Stimulated activated CD4-positive, alpha-beta T cell treated with anti-CD3 and anti-CD28 coated beads, Interleukin-4, amount 100 ng/mL, for 24 hours (primary cell): ENCODE measurements around the gene RNF208.

Experiments
- DNase-seq: peaks from one replicate; pipeline ENCODE4 v3.0.0-alpha.2; 2020

Gene RNF208

DNA sequence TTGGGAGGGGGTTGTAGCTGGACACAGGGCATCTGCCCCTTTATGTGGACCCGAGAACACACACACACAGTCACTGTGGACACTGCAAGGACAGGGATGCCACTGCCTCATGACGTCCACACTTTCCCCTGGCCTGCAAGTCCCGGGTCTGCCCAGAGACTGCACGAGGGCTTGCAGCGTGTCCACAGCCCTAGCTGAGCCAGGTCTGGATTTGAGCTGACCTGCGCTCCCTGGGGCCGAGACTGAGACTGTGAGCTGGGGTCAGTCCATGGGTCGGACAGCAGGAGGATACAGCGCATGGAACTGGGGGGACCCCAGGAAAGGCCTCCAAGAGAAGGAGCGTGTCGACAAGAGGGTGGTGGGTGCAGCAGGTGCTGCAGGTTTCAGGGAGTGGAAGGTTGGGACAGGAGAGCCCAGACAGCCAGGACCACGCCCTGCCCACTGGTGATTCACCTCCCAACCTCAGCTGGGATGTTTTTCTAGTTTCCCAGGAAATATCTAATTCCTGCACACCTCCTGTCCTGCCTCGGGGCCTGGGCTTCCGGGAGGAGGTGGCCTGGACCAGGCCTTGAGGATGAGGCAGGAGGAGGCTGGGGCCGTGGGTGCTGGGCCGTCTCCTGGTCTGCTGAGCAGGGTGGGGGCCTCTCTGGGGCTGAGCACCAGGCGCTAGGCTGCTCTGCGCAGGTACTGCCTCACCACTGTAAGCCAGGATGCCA, 4.5 kb upstream of the RNF208 start:
- DNase-seq, result no peak

DNA sequence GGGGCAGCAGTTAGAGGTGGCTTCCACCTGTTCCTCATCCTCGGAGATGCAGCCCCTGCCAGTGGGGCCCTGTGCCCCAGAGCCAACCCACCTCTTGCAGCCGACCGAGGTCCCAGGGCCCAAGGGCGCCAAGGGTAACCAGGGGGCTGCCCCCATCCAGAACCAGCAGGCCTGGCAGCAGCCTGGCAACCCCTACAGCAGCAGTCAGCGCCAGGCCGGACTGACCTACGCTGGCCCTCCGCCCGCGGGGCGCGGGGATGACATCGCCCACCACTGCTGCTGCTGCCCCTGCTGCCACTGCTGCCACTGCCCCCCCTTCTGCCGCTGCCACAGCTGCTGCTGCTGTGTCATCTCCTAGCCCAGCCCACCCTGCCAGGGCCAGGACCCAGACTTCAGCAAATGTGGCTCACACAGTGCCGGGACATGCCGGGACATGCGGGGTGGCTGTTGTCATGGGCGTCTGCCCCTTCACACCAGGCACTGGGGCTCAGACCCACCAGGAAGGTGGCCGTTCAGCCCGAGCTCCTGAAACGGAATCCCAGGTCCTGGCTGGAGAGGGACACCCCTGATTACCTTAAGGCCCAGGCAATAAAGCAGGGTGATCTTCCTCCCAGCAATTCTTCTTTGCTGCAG, 3.8 kb upstream of the RNF208 start:
- no peak for DNase-seq

DNA sequence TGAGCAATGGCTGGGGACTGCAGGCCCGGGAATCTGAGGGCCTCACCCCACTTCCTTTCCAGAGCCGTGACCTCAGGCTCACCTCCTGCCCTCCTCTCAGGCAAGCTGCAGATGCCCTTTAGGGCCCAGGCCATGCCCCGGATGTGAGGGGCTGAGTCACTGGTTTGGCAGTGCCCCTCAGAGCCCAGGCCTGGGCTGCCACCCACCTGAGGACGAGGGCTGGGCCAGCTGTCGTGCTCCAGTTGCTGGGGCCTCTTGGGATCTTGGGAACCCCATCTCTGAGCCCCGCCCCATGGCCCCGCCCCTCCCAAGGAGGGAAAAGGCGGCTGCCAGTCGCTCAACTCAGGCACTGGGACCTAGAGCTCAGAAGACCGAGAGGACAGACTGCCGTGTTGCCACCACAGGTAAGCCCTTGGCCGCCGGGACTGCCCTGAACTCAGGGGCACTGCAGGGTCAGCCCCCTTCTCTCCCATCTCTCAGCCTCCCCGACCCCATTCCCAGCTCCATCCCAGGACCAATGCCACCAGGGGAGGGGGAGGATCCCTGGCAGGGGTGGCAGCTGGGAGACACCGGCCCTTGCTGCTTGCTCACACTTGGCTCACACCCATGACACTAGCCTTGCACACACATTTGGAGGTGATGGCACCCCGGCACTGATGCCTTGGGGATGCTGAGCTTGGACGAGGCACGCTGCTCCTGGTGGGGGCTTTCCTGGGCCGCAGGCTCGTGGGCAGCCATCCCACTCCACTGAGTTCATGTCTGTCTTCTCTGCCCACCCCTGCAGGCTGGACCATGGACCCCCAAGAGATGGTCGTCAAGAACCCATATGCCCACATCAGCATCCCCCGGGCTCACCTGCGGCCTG, 3.0 kb upstream of the RNF208 start, which contains the start of gene CYSRT1:
TSS of gene CYSRT1 (plus strand) at position 345 of the 865 bp plus-strand sequence. CDS start at position 793, 448 bp downstream.
- no peak for DNase-seq

DNA sequence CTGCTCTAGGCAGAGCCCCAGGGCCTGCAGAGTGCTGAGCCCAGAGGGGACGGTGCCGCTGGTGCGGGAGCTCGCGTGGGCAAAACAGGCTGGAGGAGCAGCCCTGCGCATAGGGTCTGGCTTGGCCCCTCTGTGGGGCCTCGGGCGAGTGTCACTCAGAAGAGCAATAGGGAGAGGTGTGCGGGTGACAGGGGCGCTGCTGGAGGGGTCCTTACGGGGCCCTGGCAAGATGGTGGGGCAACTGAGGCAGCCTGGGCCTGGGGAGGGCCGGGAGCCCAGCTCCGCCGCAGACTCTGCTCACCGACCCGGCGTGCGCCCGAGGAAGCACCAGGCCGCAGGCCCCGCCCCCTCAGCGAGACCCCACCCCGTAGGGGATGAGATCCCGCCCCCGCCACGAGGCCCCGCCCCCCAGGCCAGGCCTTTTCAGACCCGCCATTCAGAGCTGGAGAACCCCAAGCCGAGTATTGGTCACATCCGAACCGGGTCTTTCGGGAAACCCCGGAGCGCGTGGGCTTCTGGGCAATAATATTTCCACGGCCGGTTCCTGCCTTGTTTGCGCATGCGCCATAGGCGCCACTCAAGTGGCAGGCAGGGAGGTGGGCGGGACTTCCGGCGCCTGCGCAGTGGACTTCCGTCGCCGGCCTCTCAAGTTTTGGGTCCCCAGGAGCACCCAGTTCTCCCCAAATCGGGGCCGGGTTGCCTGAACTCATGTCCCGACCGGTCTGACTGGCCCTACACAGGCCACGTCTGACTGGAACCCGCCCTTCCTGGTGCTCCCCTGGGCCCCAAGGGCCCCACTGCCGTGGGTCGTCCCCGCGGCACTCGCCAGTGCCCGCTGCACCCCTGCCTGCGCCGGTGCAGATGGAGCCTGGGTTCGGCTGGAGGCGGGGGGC, 1.3 kb upstream of the RNF208 start:
- peak; percentile 99 for DNase-seq

DNA sequence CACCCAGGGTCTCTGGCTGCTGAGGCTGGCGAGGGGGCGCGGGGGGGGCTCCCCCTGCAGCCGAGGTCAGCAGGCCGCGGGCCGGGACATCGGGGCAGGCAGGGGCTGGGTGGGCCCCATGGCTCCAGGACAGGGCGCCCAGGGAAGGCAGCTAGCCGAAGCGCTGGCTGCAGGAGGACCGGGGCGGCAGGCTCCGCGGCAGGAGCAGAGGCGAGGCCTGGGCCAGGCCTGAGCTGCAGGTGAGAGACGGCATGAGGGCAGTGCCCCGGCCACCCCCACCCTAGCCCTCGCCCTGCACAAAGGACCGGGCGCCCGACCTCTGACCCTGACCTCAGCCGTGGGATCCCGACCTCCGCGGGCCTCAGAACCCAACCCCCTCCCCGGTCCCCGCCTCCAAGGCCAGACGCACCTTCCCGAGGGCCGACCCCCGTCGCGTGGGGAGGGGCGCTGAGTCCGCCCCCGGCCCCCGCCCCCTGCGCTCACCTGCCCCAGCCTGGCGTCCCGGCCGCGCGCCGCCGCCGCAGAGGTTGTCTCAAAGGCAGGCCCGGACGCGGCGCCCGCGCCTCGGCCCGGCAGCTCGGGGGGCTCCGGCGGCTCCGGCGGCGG, 431 bp downstream of the RNF208 start:
- DNase-seq, result no peak

DNA sequence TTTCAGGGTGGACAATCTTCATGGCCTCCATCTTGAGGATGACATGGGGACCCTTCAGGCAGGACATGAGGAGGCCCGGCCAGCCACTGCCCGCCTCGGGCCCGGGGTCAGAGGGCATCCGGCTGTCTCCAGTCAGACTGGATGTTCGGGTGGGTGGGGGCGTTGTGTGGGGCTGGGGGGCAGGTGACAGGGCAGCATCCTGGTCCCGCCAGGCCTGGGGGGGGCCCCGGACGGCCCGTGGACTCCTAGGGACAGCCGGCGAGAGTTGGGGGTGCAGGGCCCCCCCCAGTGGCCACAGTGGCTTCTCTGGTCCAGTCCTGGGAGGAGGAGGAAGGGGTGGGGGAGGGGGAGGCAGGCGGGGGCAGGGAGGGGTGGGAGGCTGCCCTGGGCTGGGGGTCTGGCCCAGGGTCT, 940 bp downstream of the RNF208 start:
- no peak for DNase-seq

DNA sequence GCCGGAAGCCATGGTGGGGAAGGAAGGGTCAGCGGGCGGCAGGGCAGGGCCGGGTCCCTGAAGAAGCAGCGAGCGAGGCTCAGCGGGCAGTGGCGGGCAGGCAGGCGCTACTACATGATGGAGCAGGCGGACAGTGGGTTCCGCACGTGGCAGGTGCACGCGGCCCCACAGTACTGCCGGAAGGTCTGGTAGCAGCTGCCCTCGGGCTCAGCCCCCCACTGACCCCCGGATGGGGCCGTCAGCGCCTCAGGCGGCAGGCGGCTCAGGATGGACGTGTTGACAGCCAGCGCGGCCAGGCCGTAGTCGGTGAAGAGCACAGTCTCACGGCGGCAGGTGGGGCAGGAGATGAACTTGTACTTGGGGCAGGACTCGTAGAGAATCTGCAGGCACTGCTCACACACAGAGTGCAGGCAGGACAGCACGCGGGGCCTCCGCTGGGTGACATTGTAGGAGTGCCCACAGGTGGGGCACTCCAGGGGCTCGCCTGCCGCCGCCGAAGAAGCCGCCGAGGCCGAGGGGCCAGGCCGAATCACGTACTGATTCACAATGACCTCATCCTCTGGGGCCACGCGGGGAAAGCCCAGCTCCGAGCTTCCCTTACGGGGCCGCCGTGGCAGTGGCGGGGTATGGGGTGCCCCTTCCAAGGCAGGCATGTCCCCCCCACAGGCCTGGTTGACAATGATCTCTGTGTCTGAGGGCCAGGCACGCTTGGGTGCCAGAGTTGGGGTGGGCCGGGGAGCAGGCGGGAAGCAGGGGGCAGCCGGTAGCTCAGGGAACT, 1.5 kb downstream of the RNF208 start:
- DNase-seq, result no peak

DNA sequence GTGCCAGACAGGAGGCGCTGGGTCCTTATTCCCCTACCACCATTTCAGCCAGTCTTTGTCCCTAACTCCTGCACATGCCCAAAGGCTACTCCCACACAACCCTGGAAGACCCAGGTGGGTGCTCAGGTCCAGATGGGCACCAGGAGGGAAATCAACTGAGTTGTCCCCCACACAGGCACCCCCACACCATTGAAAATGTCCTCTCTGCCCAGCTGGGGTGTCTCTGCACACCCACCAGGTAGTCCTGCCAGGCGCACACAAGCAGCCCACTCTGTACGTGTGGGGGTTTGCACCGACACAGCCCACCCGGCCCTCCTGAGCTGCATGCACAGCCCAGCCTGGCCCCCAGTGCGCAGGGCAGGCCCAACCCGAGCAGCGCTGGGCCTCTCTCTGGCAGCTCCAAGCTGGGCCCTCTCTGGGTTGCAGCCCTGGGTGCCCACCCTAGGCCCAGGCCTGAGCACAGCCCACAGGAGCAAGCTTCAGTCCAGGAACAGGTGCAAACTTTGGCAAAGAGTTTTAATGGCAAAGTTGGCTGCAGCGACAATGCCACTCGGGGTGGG, 2.2 kb downstream of the RNF208 start:
- DNase-seq, result no peak

DNA sequence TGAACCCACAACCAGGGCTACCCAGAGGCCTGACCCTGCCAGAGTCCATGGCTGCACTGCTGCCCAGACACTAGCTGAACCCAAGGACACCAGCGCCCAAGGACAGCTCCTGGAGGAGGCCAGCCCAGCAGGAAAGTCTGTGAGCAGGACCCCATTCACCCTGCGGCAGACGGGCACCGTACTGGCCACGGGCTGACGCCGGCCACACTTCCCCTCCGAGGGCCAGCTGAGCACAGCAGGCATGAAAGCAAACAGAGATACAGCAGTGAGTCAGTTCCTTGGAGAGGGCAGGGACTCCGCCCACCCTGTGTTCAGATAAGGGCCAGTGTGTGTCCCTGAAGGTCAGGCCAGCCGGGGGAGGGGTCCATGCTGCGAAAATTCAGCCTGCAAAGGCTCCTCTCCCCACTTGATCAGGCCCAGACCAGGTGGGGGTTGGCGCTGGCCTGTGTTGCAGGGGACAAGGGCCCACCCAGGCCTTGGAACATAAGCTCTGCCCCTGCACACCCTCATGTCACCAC, 3.2 kb downstream of the RNF208 start:
- DNase-seq, result no peak

DNA sequence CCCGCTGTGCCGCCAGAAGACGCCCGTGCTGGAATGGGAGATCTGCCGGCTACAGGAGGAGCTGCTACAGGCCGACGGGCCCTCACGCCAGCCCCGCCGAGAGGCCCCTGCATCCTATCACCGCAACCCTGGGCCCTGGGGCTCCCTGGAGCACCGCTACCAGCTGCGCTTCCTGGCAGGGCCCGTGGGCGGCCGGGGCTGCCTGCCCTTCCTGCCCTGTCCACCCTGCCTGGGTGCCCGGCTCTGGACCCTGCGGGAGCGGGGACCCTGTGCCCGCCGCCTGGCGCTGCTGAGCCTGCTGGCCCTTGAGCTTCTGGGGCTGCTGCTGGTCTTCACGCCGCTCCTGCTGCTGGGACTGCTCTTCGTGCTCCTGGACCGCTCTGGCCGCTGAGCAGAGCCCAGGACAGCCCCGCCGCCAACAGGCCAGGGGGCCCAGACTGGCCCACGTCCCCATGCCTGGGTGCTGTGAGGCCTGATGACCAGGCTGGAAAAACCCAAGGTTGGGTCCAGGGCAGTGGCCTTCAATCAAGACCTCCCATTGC, 3.8 kb downstream of the RNF208 start:
- DNase-seq, result no peak

DNA sequence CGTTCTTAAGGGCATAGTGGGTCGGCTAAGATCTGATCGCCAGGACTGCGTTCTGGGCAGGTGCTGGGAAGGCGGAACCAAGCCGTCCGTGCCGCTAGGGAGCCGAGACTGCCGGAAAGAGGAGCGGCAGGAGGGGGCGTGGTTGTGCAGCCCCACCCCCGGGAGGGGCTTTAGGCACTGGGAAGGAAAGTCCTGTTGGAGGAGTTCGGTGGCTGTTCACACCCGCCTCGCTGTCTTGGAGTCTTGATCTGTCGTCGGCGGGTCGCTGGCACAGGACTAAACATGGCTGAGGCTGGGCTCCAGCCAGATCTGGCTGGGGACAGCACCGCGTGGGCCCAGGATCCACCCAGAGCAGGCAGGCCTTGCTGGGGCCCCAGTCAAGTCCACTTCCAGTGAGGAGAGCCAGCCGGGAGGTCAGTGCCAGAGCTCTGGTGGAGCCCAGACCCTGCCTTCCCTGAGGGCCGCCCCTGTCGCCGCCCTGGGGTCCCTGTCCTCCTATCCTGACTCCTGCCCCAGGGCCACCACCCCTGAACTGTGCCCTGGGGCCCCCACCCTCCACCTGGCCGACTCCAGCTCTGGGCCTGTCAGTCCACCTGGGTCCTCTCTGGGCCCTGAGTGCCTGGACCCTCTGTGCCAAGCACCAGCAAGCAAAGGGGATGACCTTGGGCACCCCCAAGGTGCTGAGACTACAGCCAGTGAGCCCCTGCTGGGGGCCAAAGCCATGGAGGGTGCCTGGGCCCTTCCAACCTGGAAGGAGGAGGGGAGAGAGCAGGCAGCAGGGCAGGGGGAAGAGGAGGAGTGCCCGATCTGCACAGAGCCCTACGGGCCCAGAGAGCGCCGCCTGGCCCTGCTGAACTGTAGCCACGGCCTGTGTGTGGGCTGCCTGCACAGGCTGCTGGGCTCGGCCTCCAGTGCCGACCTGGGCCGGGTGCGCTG, 4.5 kb downstream of the RNF208 start:
- DNase-seq, result no peak

DNA sequence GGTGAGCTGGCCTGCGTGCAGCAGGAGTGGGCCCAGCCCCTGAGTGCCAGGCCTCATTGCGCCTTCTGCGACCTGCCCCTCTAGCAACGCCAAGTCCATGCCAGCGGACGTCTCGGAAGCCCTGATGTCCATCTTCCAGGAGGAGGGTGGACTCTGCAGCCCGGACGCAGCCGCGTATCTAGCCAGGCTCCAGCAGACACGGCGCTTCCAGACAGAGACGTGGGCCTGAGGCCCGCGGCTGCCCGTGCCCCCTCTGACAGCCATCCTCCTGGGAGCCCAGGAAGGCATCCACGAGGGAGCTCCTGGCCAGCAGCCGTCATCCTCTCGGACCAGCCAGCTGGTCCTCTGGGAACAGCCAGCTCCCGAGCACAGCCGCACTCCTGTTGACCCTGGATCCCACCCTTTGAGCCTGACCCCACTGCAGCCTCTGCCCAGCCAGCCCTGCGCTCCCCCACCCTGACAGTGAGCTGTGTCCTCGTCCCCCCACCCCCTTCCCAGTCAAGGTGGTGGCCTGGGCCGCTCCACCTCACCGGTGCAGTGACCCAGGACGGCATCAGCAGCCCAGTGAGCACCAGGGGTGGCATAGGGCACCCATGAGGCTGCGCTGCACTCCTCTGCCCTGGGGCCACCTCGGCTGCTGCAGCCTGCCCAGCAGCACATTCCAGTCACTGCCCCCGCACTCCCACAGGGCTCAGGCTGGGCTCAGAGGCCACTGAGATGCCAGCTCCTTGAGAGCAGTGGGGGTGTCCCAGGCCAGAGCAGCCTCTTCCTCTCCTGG, 5.7 kb downstream of the RNF208 start:
- DNase-seq, result no peak

DNA sequence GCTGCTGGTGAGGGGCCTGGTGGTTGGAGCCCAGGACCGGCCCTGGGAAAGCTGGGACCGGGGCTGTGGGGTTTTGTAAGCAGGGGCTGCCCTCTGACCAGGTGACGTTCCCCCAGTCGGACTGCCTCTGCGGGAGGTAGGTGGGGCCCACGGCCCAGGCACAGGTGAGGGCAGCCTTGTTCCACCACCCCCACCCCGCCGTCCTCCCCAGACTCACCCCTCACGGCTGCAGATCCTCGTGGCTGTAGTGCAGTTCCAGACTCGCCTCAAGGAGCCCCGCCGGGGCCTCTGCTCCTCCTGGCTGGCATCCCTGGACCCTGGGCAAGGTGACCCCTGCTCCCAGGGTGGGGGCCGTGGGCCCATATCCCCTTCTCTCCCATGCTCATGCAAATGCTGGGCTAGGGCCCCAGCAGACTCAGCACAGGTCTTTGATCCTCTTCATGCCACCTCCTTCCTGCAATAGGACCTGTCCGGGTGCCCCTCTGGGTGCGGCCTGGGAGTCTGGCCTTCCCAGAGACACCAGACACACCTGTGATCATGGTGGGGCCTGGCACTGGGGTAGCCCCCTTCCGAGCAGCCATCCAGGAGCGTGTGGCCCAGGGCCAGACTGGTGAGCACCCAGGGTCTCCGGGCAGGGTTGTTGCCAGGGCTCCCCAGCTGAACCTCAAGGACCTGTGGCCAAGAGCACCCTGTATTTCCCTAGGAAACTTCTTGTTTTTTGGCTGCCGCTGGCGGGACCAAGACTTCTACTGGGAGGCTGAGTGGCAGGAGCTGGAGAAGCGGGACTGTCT, 6.6 kb downstream of the RNF208 start:
- no peak for DNase-seq

DNA sequence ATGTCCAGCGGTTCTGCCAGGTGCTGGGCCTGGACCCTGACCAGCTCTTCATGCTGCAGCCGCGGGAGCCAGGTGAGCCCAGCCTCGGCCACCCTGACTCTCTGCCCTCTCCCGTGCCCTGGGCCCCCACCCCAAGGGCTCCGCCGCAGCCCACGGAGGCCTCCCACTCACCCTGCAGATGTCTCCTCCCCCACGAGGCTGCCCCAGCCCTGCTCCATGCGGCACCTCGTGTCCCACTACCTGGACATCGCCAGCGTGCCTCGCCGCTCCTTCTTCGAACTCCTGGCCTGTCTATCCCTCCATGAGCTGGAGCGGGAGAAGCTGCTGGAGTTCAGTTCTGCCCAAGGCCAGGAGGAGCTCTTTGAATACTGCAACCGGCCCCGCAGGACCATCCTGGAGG, 7.4 kb downstream of the RNF208 start:
- no peak for DNase-seq

DNA sequence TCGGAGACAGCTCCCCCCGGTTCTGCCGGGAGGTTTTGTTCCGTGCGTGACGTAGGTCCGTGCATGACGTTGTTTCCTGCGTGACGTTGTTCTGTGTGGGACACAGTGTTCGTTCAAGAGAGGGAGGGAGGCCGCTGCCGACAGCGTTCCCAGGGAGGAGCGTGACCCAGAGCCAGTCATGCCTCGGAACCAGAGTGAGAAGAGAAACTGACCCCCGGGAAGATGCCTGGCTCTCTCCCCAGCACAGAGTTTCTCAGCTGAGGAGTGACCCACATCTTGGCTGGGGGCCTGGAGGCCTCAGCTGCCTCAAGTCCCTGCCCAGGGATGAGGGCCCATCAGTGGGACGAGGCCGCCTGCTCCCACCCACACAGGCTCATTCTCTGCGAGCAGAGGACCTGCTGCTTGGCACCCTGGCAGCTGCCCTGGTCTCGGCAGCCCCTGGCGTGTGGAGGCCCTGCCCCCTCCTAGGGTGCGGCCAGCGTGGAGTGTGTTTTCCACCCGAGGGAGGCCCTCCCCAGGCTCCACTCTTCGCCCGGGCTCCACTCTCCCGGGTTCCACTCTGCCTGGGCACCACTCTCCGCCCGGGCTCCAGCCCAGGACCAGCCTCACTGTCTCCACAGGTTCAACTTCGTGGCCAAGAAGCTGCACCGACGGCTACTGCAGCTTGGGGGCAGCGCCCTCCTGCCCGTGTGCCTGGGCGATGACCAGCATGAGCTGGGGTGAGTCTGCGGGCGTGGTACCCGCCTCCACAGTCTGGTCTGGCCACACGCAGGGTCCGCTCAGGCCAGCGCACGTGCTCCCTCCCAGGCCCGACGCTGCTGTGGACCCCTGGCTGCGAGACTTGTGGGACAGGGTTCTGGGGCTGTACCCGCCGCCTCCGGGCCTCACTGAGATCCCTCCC, 8.6 kb downstream of the RNF208 start:
- DNase-seq, result no peak

DNA sequence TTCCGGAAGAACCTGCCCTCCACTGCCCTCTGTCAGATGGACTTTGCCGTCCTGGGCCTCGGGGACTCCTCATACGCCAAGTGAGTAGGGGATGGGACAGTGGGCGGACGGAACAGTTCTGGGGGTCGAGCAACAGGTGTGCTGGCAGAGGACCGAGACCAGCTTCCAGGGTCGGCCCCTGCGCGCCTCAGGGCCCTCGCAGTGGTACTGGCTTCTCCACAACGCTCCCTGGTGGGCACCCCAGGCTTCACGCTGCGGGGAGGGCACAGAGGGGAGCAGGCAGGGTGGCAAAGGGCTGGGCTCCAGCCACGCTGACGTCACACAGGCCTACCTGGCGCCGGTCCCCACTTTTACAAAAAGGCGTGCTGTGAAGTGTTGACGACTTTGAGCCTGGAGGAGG, 9.5 kb downstream of the RNF208 start:
- DNase-seq, result no peak

DNA sequence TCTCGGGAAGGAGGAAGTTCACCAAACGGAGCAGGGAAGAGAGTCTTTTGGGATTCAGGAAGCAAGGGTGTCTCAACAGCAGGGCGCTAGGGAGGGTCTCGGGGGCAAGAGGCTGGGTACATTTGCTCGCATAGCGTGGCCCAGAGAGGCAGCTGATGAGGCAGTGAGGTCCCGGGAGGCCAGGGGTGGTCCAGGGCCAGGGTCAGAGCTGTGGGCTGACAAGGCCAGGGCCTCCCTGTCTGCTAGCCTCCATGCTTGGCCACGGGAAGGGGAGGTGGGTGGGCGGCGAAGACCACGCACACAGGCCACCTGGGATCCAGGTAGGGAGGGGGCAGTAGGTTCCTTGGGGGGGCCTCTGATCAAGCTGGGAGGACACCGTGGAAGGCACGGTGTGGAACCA, 10.5 kb downstream of the RNF208 start:
- no peak for DNase-seq
